H7 (cell line): ENCODE data around the gene SLC25A3. TPM values are rescaled to one million over a fixed set of nuclear protein-coding genes. Genes with fewer than 3 reads are reported as not detected.
"Not testable (repeated sequence)": the region's sequence is repeated elsewhere in the genome, so short reads cannot be mapped to it uniquely, and the experiment has no call there.

ENCODE experiments used
- DNase-seq: peaks from one replicate; pipeline ENCODE4 v3.0.0; 2012
- H3K27me3 ChIP-seq: 2 replicates; pipeline ENCODE4 v1.6.0; 2011; ENCODE audit warnings: mild to moderate bottlenecking, low read length; ENCODE audit not compliant: control insufficient read depth, insufficient read depth
- H3K36me3 ChIP-seq: replicated peaks from 2 replicates; pipeline ENCODE4 v1.5.1; 2011; ENCODE audit warnings: low read length; ENCODE audit not compliant: control insufficient read depth, insufficient read depth
- H3K4me3 ChIP-seq: 2 replicates; pipeline ENCODE4 v1.5.1; 2011; ENCODE audit warnings: low read depth, mild to moderate bottlenecking, control low read depth, low read length, moderate library complexity; ENCODE audit not compliant: insufficient read depth
- total RNA-seq: library from RNA; depleted of rRNA; stranded (reverse); fragments of >200 nt; shearing (Covaris generic); gene quantifications from 2 replicates; pipeline ENCODE4 v1.2.3, GENCODE V29; 2014

The SLC25A3 gene
- total RNA-seq, 1 experiment from 2014 or later: 953 TPM

DNA sequence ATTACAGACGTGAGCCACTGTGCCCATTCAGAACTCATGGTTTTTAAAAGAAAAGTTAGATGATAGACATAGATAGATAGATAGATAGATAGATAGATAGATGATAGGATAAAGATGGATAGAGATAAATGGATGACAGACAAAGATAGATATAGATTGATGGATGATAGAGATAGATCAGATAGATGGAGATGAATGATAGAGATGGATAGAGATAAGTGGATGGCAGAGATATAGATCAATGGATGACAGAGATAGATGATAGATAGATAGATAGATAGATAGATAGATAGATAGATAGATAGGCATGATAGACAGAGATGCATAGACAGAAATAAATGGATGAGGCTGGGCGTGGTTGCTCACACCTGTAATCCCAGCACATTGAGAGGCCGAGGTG, 13.7 kb upstream of the SLC25A3 start:
- Histone ChIP-seq H3K4me3 (no peak overlapping the region), H3K36me3 (no peaks in the 10 kb centered on the region), H3K27me3 (no peaks in the 10 kb centered on the region)
- no peak for DNase-seq

DNA sequence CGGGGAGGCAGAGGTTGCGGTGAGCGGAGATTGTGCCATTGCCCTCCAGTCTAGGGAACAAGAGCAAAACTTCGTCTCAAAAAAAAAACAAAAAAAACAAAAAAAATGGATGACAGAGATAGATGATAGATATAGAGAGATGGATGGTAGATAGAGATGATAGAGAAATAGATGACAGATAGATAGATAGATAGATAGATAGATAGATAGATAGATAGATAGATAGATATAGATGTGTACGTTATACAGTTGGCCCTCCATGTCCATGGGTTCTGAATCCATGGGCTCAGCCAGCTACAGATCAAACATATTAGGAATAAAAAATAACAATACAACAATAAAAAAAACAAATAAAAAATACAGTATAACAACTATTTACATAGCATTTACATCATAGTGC, 12.8 kb upstream of the SLC25A3 start:
- Histone ChIP-seq H3K27me3 (no peaks in the 10 kb centered on the region), H3K4me3 (no peak overlapping the region), H3K36me3 (no peaks in the 10 kb centered on the region)
- no peak for DNase-seq

DNA sequence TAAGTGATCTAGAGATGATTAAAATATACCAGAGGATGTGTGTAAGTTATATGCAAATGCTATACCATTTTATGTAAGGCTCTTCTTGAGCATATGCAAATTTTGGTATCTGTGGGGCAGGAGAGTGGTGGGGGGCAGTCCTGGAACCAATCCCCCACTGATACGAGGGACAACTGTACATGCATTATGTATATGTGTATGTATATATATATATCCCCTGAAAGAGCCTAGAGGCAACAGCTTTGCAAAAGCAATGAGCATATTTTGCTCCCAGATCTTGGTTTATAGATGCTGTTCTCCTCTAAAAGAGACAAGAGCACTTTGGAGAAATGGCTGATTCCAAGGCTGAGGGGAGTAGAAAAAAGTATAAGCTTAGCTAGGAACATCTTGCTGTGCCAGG, 12.4 kb upstream of the SLC25A3 start:
- Histone ChIP-seq H3K36me3 (no peaks in the 10 kb centered on the region), H3K4me3 (no peak overlapping the region), H3K27me3 (no peaks in the 10 kb centered on the region)
- DNase-seq: no peak

DNA sequence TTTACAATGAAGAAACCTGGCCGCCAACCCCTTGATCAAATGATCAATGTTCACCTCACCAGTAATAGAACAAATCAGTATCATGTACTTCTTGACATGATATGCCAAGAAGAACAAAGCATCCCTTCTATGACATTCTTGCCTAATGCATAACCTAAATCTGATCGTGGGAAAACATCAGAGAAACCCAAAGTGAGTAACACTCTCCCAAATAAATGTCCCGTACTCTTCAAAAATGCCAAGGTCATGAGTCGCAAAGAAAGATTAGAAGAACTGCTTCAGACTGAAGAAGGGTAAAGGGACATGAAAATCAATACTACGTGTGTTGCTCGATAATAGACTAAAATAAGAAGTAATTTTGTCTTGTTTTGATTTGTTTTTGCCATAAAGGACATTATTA, 11.4 kb upstream of the SLC25A3 start:
- H3K27me3 ChIP-seq: no peaks in the 10 kb centered on the region
- DNase-seq: no peak
- H3K36me3 ChIP-seq: no peaks in the 10 kb centered on the region
- H3K4me3 ChIP-seq: no peak overlapping the region

DNA sequence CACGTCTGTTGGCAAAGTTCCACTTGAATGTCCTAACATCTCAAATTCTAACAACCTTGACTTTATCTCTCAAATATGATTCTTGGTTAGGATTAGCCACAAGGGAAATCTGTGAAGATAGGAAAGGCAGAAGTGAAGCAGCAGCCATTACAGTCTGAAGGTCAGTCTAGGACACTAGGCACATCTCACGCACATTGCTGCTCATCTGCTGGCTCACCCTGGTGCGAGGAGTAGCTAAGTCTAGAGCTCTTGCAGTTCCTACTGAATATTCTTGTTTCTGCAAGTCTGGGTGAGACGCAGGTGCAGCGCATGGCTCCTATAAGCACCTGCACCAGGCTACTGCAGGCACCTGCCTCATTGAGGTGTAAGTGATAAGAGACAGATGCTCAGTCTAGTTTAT, 6.4 kb upstream of the SLC25A3 start:
- Histone ChIP-seq H3K4me3 (no peak overlapping the region), H3K27me3 (no peaks in the 10 kb centered on the region), H3K36me3 (no peaks in the 10 kb centered on the region)
- DNase-seq: no peak

DNA sequence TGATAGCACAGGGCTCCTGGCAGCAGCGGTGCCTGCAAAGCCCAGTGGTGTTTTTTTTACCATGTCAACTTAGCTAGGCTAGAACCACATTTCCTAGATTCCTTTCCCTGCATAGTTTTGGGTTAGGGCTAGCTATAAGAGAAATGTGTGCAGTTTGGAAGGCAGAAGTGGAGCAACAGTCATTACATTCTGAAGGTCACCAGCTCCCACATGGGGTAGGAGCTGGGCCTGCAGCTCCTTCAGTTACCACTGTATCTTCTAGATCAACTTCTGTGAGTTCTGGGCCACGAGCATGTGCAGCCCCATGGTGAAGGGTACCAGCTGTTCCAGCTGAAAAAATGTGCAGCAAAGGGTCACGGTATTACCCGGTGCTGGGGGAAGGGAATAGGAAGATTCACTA, 2.3 kb upstream of the SLC25A3 start:
- DNase-seq: no peak
- H3K4me3 ChIP-seq: no peak overlapping the region
- H3K27me3 ChIP-seq: no peaks in the 10 kb centered on the region
- peaks cover 3% of the 10 kb centered on the region for H3K36me3 ChIP-seq

DNA sequence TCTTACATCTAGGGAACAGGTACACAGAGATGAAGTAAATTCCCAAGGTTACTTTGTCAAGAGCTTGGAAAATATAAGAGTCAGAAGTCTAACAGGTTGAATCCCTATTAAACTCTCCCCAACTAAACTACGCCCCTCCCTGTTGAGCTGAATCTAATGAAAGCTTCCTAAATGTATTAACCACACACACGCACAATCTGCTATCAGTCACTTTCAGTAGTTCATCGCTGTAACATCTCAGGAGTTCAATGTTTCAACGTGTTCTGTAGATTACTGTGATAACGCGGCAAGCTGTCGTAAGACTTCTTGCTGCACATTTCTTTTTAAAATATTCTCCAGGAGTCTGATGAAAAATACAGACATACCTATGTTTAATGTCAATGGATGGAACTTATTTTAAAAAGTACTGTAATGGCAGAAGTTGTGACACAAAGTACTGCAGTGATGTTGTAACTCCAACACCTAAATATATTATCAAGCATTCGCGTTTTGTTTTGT, 612 bp upstream of the SLC25A3 start:
- Histone ChIP-seq H3K36me3 (peaks cover 11% of the 10 kb centered on the region), H3K27me3 (no peaks in the 10 kb centered on the region), H3K4me3 (peak overlapping the region; percentile 27)
- no peak for DNase-seq

DNA sequence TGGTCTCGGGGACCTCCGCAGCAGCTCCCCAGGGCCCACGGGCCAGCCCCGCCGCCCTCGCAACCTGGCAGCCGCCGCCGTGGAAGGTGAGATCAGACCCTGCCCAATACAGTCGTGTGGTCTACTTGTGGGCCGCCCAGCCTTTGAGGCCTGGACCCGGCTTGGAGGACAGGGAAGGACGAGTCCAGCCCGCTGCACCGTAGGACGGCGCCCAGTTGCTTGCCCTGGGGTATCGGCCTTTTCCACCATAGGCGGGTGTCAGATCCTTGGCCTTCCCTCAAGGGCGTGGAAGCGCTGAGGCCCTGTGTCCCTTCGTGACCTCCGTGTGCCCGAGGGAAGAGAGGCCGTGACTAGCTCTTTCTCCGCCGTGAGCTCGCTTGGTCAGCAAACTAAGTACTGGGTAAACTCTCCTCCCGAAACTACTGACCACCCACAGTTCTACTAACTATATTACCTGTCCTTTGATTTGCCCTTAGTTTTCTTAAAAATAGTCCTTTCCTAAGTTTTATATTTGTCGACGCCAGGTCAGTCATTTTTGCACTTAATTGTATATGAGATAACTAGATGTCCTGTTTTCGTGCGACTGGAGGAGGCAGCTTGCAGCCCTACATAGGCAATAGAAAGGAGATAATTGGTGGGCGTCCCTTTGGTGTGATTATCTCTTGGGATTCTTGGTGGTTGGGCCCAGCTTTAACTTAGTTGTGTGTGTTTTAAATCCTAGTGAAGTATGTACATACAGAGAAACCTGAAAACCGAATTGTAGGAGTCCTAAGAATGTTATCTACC, 757 bp downstream of the SLC25A3 start:
- H3K4me3 ChIP-seq: peak overlapping the region; percentile 99
- DNase-seq: no peak
- H3K27me3 ChIP-seq: no peaks in the 10 kb centered on the region
- H3K36me3 ChIP-seq: peaks cover 15% of the 10 kb centered on the region

DNA sequence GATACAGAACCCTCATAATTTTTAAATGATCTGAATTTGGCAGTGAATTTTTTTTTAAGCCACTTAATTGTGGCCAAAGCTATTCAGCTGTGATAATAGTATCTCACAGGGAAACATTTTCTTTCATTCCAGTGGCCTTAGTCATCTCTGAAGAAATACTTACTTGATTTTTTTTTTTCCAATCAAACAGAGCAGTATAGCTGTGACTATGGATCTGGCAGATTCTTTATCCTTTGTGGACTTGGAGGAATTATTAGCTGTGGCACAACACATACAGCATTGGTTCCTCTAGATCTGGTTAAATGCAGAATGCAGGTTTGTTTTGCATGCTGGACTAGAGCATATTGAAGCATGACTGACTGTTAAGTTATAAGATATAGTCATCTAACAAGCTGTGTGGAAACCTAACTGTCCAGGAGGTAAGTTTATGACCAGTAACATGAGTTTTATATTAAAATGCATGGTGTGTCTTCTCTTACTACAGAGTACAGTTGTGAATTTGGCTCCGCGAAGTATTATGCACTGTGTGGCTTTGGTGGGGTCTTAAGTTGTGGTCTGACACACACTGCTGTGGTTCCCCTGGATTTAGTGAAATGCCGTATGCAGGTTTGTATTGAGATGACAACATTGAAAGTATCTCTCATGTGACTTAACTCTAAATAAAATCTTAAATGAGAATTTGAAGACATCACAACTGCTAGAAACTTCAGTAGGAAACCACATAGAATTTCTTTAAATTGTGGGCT, 1.9 kb downstream of the SLC25A3 start:
- H3K27me3 ChIP-seq: no peaks in the 10 kb centered on the region
- no peak for DNase-seq
- H3K4me3 ChIP-seq: peak overlapping the region; percentile 99; the same call in 1 of the 2 replicates
- peaks cover 24% of the 10 kb centered on the region for H3K36me3 ChIP-seq

DNA sequence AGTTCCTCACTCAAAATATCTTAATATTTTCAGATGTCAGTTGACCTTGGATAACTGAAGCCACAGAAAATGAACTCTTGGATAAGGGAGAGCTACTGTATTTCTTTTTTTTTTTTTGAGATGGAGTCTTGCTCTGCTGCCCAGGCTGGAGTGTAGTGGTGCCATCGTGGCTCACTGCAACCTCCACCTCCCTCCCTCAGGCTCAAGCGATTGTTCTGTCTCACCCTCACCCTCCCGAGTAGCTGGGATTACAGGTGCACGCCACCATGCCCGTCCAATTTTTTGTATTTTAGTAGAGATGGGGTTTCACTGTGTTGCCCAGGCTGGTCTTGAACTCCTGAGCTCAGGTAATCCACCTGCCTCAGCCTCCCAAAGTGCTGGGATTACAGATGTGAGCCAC, 3.8 kb downstream of the SLC25A3 start:
- H3K27me3 ChIP-seq, H3K4me3 ChIP-seq, DNase-seq: not testable (repeated sequence)
- H3K36me3 ChIP-seq: peaks cover 32% of the 10 kb centered on the region

DNA sequence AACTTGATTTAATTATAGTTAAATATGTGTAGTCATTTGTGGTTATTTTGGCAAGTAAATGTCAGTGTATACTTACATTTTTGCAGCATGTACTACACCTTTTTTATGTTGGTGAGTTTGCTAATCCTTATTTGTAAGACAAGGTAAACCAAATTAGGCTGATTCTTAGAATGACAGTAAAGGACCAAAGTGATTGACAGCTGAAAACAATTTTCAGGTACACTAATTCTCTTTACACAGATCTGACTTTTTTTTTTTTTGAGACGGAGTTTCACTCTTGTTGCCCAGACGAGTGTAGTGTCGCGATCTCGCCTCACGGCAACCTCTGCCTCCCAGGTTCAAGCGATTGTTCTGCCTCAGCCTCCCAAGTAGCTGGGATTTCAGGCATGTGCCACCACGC, 8.4 kb downstream of the SLC25A3 start:
- Histone ChIP-seq H3K27me3 (no peaks in the 10 kb centered on the region), H3K4me3 (no peak overlapping the region), H3K36me3 (peaks cover 29% of the 10 kb centered on the region)
- DNase-seq: no peak

DNA sequence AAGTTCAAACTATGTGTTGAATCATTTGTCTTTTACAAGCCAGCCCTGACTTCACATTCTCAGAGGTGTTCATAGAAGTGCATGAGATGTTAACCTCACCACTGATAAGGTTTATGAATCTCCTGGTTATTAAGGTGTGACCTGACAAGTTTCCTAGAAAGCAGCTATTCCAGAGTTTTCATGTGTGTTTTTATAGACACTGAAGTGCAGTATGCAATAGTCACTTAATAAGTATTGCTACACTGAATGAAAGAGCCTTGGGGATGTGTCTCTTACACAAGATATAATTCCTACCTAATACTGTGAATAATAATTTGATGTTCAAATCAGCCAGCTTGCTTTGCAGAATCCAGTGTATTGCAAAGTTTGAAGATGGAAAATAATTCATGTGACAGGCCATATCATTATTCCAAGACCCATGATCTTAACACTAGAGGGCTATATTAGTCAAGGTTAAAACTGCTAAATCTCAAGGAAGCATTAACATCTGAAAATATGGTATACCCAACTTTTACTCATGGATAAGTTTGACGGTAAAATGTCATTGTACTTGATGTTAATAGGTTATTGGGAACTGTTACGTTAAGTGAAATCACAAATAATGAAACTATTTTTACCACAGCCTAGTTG, 13.0 kb downstream of the SLC25A3 start:
- peaks cover 4% of the 10 kb centered on the region for H3K36me3 ChIP-seq

DNA sequence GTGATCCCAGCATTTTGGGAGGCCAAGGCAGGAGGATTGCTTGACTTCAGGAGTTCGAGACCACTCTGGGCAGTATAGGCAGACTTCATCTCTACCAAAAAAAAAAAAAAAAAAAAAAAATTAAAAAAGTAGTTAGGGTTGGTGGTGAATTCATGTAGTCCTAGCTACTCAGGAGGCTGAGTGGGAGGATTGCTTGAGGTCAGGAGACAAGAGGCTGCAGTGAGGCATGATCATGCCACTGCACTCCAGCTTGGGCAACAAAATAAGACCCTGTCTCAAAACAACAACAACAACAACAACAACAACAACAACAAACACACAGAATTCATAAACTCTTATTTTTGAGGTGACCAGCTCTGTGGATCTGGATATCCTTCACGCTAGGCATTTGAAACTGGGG, 17.1 kb downstream of the SLC25A3 start:
- DNase-seq: no peak
- no peaks in the 10 kb centered on the region for H3K27me3 ChIP-seq
- H3K4me3 ChIP-seq: no peak overlapping the region
- H3K36me3 ChIP-seq: no peaks in the 10 kb centered on the region

More for the DNA sequence above, 13.0 kb downstream of the SLC25A3 start:
- DNase-seq: no peak
- Histone ChIP-seq H3K4me3 (no peak overlapping the region), H3K27me3 (no peaks in the 10 kb centered on the region)

DNA sequence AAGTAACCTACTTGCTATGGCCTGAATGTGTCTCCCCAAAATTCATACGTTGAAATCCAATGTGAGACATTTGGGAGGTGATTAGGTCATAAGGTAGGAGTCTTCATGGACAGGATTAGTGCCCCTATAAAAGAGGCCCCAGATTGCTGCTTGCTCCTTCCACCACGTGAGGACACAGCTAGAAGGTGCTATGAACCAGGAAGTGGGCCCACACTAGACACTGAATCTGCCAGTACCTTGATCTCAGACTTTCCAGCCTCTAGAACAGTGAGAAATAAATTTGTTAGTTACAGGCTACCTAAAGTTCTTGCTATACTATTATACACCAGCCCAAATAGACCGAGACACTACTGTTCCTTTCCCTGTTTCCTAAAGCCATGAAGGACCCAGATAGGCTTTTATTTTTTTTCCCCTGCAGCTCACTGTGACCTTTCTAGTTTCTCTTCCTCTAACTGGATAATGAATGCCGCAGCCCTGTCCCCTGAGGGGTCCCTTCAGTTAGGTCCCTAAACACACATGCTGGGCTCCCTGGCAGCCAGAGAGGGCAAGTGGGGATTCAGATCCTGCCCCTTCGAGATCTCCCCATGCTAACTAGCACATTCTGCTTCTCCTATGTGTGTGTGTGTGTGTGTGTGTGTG, 19.3 kb downstream of the SLC25A3 start:
- DNase-seq: no peak
- no peaks in the 10 kb centered on the region for H3K36me3 ChIP-seq
- no peaks in the 10 kb centered on the region for H3K27me3 ChIP-seq
- no peak overlapping the region for H3K4me3 ChIP-seq
